Ramos (cell line): ENCODE data around the gene KSR2.

Experiments
- in situ Hi-C: fragments of 300-500 bp; cut with MboI; formaldehyde crosslinking; loops from one replicate; pipeline ENCODE4 v1.14.3; 2022; ENCODE audit warnings: low sequenced_read_pairs; ENCODE audit not compliant: unreplicated experiment

Gene KSR2

DNA sequence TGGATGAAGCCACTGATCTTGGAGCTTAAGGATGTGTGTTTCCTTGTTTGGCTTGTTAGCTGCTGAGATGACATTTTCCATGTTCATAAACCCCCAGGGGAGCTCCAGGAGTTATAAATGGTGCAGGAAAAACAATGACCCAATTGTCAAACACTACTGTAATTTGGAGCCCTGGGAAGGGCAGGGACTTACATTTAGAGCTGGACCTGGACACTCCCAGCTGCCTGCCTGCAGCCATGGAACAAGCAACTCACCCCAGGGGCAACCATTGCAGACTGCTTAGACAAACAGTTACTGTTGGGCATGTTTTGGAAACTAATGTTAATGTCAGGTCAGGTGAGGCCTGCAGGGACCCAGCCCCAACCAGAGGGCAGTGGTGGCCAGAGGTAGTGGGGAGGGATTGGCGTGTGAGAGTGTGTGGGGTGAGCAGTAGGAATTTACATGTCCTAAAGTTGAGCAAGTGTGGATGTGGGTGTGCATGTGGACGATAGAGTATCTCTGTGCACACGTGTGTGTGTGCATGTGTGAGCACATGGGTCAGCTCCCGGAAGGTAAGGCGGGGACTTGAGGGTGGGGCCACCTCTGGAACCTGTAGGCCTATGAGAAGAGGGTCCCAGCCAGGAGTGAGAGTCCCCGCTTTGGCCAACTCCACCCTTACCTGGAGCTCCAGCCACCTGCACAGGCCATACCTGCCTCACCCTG is 521.0 kb downstream of the KSR2 start:
- in situ Hi-C loops: no loop called here

DNA sequence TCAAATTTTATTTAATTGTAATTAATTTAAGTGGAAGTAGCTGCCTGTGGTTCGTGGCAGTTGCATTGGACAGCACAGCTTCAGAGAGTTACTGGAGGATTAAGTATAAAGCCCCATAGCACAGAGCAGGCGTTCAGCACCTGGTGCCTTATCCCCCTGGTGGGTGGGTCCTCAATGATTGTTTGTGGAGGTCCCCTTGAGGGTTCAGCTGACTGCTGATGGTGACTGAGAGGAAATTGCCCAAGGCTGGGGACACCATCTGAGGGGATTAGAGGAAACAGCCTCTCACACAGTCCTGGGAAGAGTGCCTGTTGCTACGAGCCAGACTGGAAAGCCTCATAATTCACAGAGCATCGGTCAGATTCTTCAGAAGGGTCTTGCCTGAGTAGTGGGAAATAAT is 524.0 kb downstream of the KSR2 start:
- in situ Hi-C loops: no loop called here

DNA sequence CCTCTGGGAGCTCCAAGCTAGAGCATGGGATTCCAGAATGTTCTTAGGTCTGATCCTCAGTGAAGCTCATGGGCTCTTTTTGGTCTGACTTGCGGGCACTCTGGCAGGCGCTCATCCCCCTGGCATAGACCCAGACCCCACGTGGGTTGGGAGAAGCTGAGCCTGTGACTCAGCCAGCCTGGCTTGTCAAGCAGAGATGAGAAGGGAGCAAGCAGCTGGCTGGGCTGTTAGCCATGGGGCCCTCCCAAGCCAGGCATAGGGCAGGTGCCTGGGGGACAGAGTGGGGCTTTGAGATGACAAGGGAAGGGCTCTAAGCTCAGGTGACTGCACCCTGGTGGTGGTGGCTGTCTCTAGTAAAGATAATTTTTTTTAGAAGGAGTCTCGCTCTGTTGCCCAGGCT is 527.0 kb downstream of the KSR2 start:
- in situ Hi-C loops: no loop called here

DNA sequence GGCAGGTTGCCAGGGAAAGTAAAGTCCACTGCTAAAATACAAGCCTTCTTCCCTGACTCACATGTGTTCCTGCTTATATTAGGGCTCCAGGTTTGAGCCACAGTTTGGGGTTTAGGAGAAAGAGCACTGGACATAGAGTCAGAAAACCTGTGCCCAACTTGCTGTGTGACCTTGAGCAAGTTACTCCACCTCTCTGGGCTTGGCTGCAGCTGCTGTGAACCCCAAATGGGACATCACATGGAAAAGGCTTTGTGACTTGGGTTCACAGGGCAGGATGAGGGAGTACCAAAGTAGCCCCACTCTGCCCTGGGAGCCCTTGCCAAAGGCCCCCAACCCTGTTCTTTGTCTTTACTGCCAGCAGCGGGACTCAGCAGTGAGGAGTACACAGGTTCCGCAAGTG is 528.4 kb downstream of the KSR2 start:
- in situ Hi-C loops: no loop called here

DNA sequence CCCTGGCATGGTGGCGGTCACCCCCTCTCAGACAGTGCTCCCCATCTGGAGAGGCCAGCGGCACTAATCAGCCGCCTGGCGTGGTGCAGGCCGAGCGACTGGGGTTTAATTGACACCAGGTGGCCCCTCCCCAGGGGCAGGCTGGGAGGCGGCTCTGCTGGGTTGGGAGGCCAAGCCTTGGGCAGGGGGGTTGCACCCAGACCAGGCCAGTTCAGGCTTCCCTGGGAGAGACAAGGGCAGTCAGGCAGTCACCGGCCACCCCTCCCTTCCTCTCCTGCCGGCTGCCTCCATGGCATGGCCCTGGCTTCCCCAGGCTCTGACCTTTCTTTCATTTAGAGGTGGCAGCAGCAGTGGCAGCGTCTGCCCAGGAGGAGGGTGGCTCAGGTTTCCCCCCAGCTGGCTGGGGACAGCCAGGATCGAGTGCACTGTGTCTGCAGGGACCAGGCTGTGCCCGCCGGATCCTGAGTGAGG is 529.2 kb downstream of the KSR2 start:
- in situ Hi-C loops: no loop called here

DNA sequence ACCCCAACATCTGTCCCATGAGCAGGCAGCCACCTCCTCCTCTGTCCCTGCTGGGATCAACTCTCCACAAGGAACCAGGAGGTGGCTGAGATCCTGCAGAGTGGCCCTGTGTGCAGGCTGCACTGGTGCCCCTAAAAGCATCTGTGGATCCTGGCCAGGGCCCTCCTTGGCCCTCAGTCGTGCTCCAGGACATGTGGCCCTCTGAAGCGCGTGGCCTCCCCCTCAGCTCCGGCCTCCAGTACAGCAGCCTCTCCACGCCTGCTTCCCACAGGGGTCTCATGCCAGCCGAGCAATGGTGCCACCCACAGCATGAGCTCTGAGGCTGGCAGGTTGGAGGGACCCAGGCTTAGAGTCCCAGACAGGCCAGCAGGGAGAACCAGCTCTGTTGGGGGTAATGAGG is 530.0 kb downstream of the KSR2 start:
- in situ Hi-C loops: no loop called here

DNA sequence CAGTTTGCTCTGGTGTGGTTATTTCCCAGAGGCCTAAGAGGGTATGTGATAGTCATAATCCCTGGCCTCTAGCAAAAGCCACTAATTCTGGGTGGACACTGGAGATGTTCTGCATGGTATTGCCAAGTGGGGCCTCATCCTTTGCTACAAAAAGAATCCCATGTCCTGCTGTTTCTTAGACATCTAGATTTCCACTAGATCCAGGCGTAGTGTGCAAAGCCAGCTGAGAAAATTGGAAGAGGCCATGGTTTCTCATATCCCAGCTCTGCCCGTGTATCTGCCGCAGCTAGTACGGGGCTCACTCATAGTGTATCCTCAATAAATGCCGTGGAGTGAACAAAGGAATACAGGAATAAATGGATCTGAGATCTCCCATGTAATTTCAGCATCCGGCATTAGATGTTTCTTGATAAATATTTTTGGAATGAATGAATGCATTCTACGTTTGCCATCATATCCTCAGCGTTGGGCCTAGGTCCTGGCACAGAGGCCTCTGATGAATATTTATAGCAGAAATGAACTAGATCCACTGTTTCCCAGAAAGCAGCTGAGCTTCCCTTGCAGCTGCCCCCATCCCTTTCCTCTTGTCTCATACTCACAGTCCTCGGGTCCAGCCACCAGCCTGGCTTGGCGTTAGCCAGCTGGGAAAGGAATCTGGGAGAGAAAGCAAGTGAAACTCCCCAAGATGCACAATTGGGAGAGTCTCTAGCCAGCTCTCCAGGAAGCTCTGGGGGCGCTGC is 531.1 kb downstream of the KSR2 start:
- in situ Hi-C loops: no loop called here

DNA sequence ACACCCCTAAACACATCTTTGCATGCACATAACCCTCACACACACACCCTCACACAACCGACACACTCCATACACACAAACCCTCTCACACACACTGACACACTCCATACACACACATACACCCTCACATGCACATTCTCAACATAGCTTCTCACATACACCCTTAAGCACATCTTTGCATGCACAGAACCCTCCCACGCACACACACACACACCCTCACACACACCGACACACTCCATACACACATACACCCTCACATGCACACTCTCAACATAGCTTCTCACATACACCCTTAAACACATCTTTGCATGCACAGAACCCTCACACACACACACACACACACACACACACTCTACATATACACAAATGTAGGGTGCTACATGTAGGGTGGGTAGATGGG is 534.9 kb downstream of the KSR2 start:
- in situ Hi-C loops: no loop called here

DNA sequence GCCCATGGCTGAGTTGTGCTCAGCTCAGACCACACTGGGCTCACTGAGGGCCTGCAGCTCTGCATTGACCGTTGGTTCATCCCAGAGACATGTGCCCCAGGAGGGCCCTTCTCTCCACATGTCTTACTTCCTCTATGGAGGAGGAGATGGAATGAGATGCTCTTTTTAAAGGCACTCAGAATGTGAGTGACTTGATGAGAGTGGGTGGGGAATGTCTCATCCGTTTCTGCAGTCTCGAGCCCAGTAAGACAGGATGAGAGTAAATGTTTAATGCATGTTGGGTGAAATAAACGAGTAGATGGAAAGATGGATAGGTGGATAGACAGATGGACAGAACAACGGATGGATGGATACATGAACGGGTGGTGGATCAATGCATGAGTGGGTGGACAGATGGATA is 538.5 kb downstream of the KSR2 start:
- in situ Hi-C loops: no loop called here

DNA sequence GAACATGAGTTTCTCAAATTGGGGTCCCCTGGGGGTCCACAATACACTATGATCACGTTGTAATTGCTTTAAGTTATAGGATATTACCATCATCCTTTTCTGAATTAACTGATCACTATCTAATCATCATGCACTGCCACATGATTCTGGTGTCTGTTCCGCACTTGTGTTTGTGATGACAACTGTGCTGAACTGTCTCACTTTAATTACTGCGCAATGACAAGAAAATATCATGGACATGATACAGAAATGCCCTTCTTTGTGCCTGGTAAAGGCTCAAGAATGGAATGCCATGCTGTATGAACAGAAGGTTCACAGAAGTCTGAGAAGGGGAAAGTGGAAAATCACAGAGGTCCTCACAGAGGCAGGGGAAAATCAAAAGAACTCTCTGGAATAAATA is 541.6 kb downstream of the KSR2 start:
- in situ Hi-C loops: no loop called here

DNA sequence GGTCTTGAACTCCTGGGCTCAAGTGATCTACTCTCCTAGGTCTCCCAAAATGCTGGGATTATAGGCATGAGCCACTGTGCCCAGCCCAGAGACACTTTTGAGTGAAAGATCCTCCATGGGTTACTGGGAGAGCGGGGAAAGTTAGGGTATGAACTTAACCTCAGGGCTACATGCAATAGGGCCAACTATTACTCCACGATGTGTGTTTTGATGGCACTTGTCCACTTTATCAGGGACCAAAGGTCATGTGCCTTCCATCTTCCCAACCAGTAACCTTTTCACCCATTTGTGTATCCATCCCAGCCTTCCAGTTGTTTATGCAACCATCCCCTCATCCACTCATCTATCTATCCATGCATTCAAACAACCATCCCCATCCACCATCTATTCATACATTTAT is 546.8 kb downstream of the KSR2 start:
- in situ Hi-C loops: no loop called here

DNA sequence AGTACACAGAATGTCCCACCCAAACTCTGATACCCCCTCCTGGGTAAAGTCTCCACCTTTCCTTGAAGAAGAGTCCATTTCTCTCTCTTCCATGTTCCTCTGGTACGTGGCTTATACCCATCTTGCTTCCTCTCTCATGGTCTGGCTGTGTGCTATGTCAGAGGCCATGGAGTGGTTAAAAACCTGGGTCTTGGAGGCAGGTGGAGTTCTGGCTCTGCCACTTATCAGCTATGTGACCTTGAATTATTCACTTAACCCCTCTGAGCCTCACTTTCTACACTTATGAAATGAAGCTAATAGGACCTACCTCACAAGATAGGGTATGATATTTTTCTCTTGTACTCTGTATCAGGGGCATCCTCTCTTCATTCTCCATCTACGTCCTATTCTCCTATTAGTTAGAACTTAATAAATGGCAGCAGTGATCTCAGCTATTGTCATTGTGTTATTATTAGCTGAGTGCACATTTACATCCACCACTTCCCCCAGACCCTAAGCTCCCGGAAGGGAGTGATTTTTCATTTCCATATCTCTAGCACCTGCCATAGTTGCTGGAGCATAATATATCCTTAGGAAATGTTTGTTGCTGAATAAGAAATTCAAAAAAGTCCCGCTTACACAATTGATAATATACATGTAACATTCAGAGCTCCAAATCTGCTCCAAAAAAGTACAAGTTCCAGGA is 547.6 kb downstream of the KSR2 start:
- in situ Hi-C loops: no loop called here

DNA sequence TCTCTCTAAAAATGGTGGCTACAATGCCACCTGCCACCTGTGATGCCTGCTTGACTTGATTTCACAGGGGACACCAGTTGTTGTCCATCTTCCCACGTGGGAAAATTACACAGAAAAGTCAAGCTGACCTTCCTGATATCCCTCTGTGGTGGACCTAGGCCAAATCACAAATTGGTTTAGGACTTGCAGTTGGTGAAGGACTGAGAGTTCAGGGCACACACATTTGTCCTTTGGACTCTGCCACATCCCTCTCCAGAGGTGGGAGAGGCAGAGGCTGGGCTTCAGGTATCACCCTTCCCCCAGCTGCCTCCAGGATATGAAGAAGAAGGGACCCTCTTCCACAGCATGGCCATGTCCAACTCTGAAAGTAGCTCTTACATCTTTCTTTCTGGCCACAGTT is 551.8 kb downstream of the KSR2 start:
- in situ Hi-C loops: no loop called here

DNA sequence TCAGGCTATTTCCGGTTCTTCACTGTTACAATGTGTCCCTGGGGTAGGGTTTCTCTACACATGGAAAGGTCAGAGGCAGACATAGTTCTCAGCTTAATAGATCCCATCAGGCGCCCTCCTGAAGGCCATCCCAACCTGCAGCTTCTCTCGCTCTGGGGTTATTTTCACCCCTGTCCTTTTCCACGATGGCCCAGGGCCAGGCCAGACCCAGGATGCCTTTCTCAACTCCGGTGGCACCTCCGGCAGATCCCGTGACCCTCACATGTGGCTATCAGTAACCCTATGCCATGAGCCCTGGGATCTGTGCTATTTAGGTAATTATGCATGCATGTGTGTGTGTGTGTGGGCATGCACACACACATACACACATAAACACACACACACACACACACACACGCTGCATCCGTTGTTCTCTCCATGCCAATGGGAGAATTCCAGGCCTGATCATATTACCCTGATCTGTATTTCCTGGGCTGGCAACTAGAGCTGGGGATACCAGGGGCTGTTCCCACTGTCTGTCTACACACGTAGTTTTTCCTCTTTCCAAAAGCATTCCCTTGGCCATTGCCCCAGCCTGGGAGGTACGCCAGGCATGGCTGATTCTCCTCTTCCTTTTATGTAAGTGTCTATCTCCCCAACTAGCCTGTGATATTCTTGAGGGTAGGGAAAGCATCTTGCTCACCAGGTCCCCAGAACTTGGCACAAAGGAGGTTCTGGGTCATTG is 556.2 kb downstream of the KSR2 start:
- in situ Hi-C loops: no loop called here

DNA sequence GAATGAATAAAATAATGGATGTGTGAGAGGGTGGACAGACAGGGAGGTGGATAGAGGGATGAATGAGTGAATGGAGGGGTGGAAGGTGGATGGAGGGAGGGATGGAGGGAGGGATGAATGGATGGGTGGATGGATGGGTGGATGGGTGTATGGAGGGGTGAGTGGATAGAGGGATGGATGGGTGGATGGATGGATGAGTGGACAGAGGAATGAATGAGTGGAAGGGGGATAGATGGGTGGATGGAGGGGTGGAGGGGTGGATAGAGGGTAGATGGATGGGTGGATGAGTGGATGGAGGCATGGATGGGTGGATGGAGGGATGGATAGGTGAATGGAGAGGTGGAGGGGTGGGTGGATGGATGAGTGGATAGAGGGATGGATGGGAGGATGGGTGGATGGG is 559.5 kb downstream of the KSR2 start:
- in situ Hi-C loops: no loop called here

DNA sequence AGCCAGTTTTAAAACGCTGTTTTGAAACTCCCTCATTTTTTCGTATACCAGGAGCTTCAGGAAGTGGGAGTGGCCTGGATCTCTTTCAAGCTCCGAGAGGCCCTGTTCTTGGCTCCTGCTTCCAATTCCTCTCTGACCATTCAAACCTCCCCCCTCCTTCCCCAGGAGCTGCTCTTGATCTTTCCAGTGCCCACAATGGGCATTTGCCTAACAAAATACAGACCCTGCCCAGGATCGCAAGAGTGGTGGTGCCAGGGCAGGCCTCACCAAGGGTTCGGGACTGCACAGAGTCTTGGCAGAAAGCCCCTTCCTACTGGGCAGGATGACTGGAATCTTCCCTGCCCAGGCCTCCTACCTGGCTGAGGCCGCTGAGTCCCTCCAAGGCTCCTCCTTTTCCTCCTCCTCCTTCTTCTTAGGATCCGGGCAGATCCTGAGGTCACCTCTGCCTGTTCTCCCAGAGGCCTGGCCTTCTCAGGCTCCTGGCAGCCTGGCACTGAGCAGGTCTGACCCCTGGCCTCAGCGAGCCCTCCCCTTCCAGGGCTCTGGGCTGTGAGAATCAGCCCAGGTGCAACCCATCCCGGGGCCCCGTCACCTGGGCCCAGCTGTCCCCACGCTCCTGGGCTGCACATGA is 560.5 kb downstream of the KSR2 start:
- in situ Hi-C loops: no loop called here

DNA sequence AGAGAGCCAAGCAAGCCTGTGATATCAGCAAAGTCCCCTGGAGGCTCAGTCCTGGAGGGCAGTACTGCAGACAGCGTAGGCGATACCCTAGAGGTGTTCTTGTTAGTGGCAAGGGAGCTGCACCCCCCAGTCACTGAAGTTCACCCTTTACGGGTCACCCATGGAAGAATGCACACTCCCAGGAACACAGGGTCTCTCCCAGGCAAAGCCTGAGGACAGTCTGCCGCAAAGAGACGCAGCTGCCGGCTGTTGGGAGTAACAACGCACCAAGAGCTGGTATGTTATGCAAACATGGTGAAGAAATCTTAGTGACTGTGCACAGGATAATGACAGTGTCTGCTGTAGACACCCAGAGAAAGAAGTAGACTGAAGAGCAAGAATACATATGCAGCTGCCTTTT is 563.9 kb downstream of the KSR2 start:
- in situ Hi-C loops: no loop called here

DNA sequence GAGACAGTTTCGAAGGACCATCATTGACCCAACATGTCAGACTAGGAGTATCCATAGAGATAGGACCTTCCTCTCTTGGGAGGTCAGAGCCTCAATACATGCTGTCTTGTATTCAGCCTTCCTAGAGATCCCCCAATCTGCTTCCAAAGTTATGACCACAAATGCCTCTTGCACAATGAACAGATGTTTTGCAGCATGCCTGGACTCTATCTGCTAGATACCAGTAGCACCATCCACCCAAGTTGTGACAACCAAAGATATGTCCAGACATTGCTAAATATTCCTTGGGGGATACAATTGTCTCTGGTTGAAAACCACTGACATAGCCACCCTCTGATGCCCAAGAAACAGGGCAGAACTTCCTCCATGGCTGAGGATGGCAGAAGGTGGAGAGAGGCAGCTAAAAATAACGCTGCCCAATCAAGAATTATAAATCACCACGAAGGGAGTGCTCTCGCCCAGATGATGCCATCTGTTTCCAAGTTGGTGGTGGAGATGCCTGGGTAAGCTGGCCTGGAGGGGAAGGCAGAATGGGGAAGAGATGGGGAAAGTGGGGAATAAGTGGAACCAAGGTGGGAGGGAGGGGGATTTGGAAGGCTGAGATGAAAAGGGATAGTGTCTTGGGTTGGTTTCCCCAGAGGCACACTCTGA is 564.5 kb downstream of the KSR2 start:
- in situ Hi-C loops: no loop called here

DNA sequence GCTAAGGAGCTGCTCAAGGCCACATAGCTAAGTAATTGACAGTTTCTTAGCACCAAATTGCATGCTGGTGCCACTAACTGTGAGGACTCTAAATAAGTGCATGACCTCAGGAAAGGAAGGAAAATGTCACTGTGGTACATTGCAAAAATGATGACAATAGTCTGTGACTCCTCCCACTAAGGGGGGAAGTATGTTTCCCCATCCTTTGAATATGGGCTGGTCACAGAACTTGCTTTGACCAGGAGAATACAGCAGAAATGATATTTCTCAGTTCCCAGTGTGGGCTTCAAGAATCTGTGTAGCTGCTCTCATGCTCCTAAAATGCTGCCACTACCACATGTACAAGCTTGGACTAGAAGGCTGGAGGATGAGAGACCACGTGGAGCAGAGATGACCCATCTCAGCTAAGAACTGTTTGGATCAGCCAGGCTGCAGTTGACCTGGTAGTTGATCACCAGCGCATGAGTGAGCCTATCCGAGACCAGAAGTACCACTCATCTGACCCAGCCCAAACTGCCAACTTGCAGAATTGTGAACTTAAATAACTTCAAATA is 565.1 kb downstream of the KSR2 start:
- in situ Hi-C loops: no loop called here
